Measurements from ENCODE around the gene ASAH2B.

Gene ASAH2B

GRCh38 chr10:50799595-50799994 lies 59.9 kb downstream of the ASAH2B start:
- no peak for FAIRE-seq

GRCh38 chr10:50805981-50806622 lies 66.4 kb downstream of the ASAH2B start:
- no peak for FAIRE-seq

GRCh38 chr10:50807851-50808776 lies 68.4 kb downstream of the ASAH2B start:
- FAIRE-seq: no peak

Data from A204.1 (cell line).